ENCODE results near the gene MBD3L3.
"Not testable (repeated sequence)": the region's sequence is repeated elsewhere in the genome, so short reads cannot be mapped to it uniquely, and the experiment has no call there.

The MBD3L3 gene

GRCh38 chr19:7059977-7060376 lies 1.5 kb upstream of the MBD3L3 start:
- DNase-seq, result not testable (repeated sequence)

GRCh38 chr19:7056371-7056770 lies 2.1 kb downstream of the MBD3L3 start:
- not testable (repeated sequence) for DNase-seq

DNA sequence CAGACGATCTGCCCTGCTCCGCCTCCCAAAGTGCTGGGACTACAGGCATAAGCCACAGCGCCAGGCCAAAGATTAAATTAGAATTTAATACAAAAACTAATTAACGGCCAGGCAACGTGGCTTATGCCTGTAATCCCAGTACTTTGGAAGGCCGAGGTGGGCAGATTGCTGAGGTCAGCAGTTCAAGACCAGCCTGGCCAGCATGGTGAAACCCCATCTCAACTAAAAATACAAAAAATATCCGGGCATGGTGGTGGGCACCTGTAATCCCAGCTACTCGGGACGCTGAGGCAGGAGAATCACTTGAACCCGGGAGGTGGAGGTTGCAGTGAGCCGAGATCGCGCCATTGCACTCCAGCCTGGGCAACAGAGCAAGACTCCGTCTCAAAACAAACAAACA lies 2.8 kb downstream of the MBD3L3 start:
- not testable (repeated sequence) for DNase-seq

- not testable (repeated sequence) for DNase-seq
These were observed 3.7 kb downstream of the MBD3L3 start for GRCh38 chr19:7054635-7055368.

DNA sequence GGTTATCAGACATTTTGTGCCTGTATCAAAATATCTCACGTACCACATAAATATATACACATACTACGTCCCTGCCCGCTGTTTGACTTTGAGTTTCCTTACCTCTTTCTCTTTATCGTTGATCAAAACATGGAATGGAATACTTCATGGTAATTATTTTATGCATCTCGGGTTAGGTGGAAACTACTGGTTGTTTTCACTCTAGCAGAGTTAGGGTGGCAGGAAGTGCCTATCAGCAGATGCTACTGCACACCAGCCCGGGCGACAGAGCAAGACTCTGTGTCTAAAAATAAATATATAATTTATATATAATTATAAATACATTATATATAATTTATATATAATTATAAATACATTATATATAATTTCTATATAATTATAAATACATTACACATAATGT lies 5.6 kb downstream of the MBD3L3 start:
- not testable (repeated sequence) for DNase-seq

GRCh38 chr19:7051421-7051820 lies 7.1 kb downstream of the MBD3L3 start:
- not testable (repeated sequence) for DNase-seq

GRCh38 chr19:7049021-7049420 lies 9.5 kb downstream of the MBD3L3 start, which contains the start of gene MBD3L2:
MBD3L2 (plus strand) TSS chr19:7049321; CDS start chr19:7049374, 53 bp downstream.
- not testable (repeated sequence) for DNase-seq

GRCh38 chr19:7041563-7041962 lies 16.9 kb downstream of the MBD3L3 start:
- DNase-seq, result not testable (repeated sequence)

DNA sequence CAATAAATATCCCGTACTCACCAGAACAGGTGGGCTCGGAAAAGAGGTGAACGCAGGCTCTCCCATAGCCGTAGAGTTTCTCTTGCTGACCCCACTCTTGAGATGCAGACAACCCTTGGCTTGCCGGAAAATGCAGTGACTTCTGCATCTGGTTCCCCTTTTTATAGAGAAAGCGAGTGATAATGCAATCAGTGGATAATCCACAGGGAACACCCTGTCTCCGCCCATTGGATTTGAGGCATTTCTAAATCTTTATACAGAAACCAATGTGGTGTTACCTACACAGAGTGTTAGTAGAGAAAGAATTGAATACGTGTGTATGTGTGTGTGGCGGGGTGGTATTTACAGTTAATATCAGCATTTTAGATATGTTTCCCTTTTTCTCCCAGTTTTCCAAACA lies 18.4 kb downstream of the MBD3L3 start, which contains the start of gene MBD3L4:
Gene MBD3L4 (minus strand): TSS at position 101 of the 400 bp plus-strand sequence. CDS start 35 bp downstream, at position 66.
- DNase-seq, result not testable (repeated sequence)

- DNase-seq, result not testable (repeated sequence)
These were observed 28.2 kb downstream of the MBD3L3 start, which contains the start of gene MBD3L5 for GRCh38 chr19:7030278-7030677. MBD3L5 (plus strand) TSS chr19:7030578; CDS start chr19:7030612, 34 bp downstream.

DNA sequence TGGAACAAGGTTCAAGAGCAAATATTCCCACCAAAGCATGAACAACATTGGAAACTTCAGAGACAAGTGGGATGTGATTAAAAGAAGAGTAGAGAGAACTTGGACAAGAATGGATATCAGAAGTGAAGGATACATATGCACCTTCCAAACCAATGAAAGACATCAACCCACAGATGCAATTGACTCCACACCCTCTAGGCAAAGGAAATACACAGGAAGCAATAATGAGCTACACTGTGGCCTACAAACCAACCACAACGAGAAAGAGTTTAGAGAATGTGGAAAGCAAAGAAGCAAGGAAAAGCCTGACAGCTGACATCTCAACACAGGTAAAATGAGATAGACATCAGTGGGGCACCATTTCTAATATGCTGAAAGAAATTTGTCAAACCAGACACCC lies 29.7 kb downstream of the MBD3L3 start:
- not testable (repeated sequence) for DNase-seq

GRCh38 chr19:7021331-7021730 lies 37.1 kb downstream of the MBD3L3 start, which contains the start of gene MBD3L2B:
MBD3L2B (minus strand) TSS chr19:7021431; CDS start chr19:7021397, 34 bp downstream.
- not testable (repeated sequence) for DNase-seq

- DNase-seq, result no peak
These were observed 39.6 kb downstream of the MBD3L3 start for GRCh38 chr19:7018828-7019227.

- peak; percentile 41 for DNase-seq
These were observed 44.8 kb downstream of the MBD3L3 start for GRCh38 chr19:7013678-7014077.

- DNase-seq, result no peak
These were observed 47.5 kb downstream of the MBD3L3 start for GRCh38 chr19:7010722-7011593.

GRCh38 chr19:7007859-7008258 lies 50.6 kb downstream of the MBD3L3 start:
- DNase-seq, result no peak
